Activated CD4-positive, alpha-beta T cell treated with anti-CD3 and anti-CD28 coated beads, Interleukin-2, amount 50 U/mL, for 1 hour (primary cell): Measurements from ENCODE around the gene OLFML2A.

Source experiments
- DNase-seq: peaks from one replicate; pipeline ENCODE4 v3.0.0-alpha.2; 2020

Gene OLFML2A

DNA sequence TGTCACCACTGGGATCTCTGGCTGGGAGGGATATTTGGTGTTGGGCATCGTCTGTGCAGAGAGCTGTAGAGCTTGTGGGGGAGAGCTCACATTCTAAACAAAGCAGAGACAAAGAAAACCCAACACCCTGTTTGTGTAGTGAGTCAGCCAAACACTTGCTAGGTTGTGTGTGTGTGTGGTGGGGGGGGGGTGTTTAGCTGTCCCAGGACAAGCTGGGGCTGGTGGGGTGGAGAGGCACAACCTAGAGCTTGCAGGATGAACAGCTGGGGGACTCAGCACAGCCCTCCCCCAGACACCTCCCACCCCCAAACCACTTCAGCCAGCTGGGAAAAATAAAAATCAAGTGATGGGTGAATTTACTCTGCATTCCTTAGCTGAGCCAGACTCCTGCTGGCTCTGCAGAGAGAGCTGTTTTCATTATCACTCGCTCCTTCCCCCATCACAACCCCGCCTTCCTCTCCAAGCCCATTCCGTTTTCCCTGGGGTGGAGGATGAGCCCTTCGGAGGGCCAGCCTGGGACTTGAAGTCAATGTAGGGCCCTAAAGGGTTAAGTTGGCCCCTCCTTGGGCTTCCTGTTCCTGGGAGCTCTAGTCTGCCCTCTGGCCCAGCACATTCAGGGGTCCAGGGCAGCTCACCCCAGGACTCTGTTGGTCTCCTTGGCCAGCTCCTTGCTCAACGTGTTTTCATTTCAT, 2.6 kb downstream of the OLFML2A start:
- no peak for DNase-seq

DNA sequence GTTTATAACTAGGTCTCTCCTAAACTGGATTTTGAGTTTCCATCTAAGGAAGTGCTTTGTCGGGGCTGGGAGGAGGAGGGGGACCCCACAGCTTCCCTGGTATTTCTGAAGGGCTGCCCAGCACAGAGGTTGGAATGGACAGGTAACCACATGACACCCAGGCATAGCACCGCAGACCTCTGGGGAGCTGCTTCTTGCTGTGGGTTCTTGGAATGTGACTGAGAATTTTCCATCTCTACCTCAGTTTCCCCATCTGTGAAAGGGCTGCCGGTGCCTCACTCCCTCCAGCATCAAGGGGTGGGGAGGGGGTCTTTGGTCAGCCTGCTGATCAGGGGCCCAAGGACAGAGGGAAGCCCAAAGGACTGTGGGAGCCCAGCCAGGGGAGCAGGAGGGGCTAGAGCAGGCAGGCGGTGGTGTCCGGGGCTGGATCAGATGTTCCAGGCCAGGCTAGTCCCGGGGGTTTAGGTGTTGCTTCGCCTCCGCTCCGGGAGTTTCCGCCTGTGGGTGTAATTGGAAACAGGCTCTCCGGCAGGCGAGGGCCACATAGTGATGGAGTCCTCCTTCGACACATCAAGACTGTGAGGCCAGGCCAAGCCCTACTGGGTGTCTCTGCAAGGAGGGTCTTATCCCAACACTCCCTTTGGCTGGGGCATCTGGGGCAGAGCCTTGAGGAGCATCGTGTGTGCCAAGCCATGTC, 3.3 kb downstream of the OLFML2A start:
- no peak for DNase-seq

GRCh38 chr9:124780757-124781151, 3.8 kb downstream of the OLFML2A start:
- no peak for DNase-seq

DNA sequence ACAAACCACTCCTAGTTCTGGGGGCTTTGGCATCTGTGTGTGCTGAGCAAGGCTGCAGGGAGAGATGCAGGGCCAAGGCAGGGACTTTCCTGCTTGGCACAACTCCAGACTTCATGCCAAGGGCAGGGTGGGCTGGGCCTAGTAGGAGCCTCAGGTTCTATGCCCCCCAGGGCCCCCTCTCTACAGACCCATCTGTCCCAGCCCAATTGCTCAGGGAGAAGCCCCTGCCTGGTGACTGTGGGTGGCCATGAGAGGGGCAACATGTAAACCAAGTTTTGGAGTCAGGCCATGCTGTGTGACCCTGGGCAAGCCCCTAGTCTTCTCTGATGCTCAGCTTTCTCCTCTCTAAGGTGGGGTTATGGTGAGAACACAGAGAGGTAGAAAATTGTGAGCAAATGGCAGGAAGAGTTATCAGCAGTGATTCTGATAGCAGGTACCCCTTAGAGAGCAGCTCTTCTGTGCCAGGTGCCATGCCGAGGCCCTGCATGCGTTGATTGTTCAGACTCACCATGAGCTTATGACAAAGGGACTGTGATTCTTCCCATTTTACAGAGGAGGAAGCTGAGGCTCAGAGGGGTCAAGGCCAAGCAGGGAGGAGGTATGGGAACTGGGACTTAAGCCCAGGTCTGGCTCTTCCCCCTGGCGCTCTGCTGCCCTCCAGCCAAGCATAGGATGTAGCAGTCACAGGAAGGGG, 5.2 kb downstream of the OLFML2A start:
- DNase-seq = no peak

DNA sequence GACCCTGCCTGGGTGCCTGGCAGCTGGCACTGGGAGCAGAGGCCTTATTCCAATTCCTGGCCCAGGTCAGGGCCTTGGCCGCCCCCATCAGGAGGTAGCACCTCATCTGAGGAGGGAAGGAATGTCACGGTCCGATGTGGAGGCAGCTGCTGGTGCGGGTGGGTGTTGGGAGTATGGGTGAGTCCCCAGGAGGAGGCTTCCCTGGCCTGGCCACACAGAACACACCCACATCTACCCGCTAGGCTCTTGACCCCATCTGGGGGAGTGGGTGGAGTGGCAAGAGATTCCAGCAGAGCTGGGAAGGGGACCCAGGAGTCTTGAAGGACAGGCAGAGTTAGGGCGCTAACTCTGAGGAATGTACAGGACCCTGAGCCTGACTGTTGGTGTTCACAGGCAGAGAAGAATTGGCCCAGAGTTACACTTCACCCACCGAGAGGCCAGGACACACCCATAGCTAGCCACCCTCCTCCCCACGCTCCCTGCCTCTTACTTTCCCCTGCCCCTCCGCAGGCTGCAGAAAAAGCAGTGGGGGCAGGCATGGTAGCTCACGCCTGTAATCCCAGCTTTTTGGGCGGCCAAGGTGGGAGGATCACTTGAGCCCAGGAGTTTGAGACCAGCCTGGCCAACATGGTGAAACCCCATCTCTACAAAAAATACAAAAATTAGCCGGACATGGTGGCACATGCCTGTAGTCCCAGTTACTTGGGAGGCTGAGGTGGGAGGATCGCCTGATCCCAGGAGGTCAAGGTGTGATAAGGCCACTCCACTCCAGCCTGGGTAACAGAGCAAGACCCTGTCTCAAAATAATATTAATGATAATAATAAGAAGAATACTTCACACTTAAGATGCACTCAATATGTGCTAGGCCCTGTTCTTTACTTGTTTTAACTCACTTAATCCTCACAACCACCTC, 6.0 kb downstream of the OLFML2A start:
- DNase-seq = no peak

- no peak for DNase-seq
Measured at GRCh38 chr9:124783830-124784229, 6.9 kb downstream of the OLFML2A start.

- no peak for DNase-seq
Measured at GRCh38 chr9:124784509-124784908, 7.6 kb downstream of the OLFML2A start.

DNA sequence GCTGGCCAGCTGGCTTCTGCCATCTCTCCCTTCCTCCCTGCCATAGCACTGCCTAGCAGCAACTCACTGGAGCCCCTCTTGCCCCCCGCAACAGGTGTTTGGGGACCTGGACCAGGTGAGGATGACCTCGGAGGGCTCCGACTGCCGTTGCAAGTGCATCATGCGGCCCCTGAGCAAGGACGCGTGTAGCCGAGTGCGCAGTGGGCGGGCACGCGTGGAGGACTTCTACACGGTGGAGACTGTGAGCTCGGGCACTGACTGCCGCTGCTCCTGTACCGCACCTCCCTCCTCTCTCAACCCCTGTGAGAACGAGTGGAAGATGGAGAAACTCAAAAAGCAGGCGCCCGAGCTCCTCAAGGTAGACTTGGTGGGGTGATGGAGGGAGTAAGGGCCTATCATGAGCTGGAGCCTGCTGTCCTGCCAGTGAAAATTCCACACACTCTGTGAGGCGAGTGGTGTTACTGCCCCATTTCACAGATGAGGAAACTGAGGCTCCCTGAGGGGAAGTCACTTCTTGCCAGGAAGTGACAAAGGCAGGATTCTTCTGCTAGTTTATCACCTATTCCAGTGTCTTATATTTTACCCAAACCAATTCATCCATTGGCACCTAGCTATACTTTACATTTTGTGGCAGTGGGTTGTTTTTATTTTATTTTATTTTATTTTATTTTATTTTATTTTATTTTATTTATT, 10.1 kb downstream of the OLFML2A start:
- DNase-seq = no peak

DNA sequence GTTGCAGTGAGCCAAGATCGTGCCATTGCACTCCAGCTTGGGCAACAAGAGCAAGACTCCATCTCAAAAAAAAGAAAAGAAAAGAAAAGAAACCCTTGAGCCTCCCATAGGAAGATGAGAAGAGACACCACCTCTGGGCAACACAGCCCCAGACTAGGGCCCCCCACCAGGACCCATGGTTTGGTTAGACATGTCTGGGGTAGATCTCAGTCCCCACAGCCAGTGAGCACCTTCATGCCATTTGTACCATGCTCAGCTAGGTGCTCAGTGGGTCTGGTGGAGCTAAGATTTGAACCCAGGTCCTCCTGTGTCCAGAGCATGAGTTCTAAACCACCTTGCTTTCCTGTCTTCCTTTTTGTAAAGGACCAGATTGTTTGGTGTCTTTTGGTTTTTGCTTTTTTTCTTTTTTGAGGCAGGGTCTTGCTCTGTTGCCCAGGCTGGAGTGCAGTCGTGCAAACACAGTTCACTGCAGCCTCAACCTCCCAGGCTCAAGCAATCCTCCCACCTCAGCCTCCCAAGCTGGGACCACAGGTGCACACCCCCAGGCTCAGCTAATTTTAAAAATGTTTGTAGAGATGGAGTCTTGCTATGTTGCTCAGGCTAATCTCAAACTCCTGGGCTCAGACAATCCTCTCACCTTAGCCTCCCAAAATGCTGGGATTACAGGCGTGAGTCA, 11.7 kb downstream of the OLFML2A start:
- DNase-seq = no peak

- DNase-seq = no peak
Measured at GRCh38 chr9:124789531-124789930, 12.6 kb downstream of the OLFML2A start.

DNA sequence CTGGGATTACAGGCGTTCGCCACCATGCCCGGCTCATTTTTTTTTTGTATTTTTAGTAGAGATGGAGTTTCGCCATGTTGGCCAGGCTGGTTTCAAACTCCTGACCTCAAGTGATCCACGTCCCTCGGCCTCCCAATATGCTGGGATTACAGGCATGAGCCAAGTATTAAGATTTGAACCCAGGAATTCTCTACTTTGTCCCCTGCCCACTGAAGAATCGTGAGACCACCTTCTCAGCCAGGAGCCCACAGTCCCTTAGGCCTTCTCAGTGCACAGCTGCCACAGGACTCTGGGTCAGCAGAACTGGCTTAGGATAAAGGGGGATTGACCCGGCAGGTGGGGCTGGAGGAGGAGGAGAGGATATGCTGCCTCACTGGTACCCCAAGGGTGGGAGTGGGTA, 13.4 kb downstream of the OLFML2A start:
- DNase-seq = no peak

DNA sequence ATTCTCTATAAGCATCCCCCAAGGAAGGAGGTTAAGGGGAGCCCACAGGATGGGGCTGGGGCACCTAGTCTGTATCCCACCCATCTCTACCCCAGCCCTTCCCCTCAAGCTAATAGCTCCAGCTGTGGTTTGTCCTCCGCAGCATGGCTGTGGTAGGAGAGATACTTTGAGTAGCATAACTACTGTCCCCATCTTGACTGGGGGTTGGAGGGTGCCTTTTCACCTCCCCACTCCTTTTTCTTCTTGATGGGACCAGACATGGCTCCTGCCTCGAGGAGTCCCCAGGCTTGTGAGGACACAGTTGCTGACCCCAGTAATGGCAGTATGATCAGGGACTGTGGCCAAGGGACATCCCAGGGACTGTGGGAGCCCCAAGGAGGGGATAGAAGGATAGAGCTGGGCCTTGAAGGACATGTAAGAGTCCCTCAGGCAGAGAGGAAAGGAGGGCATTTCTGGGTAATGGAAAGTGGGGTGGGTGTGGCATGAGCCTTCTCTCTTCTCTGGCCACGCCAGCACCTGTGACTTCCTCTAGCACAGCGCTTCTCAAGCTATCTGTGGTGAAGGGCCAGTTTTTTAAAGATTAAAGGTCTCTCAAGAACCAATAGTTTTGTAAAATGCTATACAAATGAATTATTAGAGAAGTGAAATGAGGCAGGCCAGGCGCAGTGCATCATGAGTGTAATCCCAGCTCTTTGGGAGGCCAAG, 14.0 kb downstream of the OLFML2A start:
- DNase-seq = no peak

DNA sequence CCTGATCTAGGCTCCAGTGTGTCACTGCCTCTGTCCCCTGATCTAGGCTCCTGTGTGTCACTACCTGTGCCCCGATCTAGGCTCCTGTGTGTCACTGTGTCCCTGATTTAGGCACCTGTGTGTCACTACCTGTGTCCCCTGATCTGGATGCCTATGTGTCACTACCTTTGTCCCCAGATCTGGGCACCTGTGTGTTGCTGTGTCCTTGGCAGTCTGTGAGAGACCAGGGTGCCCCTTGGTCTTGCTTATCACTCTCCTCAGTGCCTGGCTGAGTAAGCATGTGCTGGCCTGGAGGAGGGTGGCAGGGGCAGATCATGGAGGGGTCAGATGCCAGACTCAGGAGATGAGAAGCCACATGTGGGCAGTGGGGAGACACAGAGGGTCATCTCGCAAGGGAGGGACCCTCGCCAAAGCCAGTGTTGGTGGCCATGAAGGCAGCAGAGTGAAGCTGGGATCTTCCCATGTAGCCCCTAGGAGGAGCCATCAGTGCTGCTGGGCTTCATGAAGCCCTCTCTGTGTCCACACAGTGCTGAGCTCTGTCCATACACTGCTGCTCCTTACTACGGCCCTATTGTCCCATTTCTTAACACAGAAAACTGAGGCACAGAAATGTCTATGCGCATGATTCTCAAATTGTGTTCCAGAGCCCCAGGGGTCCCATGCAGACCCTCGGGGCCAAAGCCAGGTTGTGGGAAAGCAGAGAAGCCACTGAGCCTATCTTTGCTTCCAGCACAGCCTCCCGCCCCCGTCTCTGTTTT, 15.5 kb downstream of the OLFML2A start:
- DNase-seq = no peak

DNA sequence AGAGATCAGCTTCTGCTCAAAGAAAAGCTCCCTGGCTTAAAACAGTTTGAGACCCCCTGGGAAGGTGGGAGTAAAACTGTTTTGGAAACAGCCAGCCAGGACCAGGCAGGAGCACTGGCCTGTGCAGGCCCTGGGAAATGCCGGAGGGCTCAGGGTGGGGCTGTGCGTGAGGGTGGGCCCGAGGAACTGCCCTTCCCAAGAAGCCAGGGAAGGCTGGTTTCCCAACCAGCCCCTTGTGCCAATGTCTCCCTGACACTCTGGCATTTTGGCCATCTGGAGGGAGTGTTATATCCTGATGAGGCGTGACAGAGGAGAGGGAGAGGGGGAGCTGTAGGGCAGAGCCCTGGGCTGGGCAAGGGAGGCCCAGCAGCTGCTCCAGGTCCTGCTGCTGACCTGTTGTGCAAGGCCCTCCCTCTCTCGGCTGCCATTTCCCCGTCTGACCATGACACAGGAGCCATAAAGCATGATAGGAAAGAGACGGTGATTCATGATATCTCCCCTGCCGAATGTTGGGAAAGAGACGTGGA, 16.1 kb downstream of the OLFML2A start:
- no peak for DNase-seq

DNA sequence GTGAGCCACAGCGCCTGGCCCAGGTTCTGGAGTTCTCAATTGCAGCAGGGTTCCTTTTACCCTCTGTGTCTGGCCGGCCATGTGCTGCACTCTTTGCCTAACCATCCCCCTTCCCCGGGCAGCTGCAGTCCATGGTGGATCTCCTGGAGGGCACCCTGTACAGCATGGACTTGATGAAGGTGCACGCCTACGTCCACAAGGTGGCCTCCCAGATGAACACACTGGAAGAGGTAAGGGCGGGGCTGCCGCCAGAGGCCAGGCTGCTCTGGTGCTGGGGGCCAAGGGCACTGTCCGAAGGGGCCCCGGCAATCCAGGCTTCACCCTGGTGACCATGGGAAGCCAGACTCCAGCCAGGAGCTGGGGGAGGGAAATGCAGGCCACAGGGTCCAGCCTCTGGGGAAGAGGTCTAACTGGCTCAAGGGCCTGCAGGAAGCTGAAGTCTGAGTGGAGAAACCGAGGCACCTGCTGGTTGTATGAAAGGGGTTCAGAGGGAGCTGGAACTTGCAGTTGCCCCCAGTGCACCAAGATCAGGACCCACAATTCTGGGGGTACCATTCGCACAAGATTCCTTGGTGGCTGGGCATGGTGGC, 18.1 kb downstream of the OLFML2A start:
- no peak for DNase-seq

DNA sequence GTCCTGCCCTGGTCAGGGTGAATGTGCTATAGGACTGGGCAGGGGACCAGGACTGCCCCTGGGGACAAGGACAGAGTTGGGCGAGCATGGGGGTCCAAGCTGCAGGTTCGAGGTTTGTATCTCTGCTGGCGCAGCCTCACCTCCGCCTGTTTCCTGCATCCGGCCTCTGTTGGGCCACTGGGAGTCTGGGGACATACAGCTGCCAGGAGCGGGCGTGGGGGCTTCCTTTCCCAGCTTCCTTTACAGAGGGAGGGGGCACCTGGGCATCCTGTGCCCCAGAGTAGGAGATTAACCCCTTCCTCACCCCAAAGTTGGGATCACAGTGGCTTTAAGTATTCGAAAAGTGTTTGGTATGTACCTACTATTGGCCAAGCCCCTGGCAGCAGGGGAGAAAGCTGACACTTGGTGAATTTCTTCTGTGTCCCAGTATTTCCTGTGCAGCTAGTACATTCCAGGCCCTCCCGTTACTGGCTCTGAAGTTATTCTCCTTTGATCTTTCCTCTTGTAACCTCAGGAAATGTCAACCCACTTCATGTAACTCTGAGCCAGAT, 19.0 kb downstream of the OLFML2A start:
- DNase-seq = no peak

DNA sequence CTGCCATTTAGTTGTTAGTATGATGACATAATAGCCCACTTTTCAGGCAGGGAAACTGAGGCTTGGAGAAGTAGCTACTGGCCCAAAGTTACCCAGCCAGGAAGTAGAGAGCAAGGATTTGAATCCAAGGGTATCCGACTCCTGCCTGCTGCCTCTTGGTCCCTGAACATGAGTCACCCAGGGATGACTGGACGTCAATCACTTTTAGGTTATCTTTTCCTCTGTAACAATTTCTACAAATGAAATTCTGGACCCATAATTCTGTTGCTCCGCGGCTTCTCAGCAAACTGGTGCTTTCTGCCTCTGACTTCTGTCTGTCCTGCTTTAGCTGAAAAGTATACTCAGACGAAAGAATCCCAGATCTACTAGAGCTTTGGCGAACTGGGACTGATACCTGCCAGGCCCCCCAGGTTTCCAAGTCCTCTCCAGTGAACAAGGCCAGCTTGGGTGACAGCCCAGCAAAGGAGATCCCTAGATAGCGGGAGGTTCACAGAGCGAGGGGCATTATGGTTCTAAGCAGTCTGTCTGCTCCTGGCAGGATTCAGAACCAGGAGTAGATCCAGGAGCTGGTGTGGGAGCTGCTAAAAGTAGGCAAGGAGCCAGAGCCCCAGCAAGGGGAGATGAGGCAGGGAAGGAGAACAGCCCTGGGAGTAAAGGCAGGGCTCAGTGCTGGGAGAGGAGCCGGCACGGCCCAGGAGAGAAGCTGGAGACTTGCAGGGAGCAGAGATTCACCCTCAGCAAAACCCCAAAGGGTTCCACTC, 20.6 kb downstream of the OLFML2A start:
- DNase-seq = no peak

DNA sequence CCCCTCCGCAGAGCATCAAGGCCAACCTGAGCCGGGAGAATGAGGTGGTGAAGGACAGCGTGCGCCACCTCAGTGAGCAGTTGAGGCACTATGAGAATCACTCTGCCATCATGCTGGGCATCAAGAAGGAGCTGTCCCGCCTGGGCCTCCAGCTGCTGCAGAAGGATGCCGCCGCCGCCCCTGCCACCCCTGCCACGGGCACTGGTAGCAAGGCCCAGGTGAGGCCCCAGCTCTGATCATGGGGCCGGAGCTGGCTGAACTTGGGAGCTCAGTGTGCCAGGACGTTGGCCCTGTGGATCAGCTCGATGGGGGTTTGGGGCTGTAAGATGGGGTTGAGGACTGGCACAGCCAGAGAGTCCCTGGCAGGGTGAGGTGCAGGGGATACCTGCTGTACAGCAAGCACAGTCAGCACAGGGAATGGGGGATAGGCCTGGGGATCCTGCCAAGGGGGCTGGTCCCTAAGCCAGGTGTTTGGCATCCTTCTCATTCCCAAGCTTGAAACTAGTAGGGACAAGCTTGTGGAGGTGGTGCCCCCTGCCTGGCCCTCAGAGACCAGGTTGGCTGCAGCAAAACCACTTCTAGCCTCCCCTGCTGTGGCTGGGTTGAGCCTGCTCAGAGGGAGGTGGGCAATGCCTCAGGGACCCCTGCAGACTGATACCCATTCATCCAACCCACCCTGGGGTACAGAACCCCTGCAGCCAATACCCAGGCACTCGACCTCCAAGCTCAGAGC, 22.5 kb downstream of the OLFML2A start:
- no peak for DNase-seq
